CD1c-positive myeloid dendritic cell (primary cell): Measurements from ENCODE around the gene HGFAC.
A peak's percentile ranks its signal among the peaks of the same experiment; 100 is the strongest.

ENCODE experiments used
- DNase-seq: peaks from one replicate; pipeline ENCODE4 v3.0.0-alpha.2; 2016; ENCODE audit errors: extremely low spot score

The HGFAC gene

GRCh38 chr4:3473996-3474765, 32.4 kb downstream of the HGFAC start:
- DNase-seq, result no peak

- no peak for DNase-seq
Measured at GRCh38 chr4:3475041-3475712, 33.4 kb downstream of the HGFAC start.

GRCh38 chr4:3475713-3476260, 34.0 kb downstream of the HGFAC start:
- DNase-seq, result no peak

- no peak for DNase-seq
Measured at GRCh38 chr4:3476341-3476747, 34.6 kb downstream of the HGFAC start.

- no peak for DNase-seq
Measured at GRCh38 chr4:3476936-3477749, 35.4 kb downstream of the HGFAC start.

- no peak for DNase-seq
Measured at GRCh38 chr4:3477750-3478430, 36.1 kb downstream of the HGFAC start.

- DNase-seq, result no peak
Measured at GRCh38 chr4:3478446-3479357, 36.9 kb downstream of the HGFAC start.

GRCh38 chr4:3479358-3480101, 37.8 kb downstream of the HGFAC start:
- DNase-seq, result no peak

GRCh38 chr4:3480528-3481112, 38.9 kb downstream of the HGFAC start:
- DNase-seq, result peak; percentile 81

GRCh38 chr4:3481113-3481531, 39.4 kb downstream of the HGFAC start:
- no peak for DNase-seq

- no peak for DNase-seq
Measured at GRCh38 chr4:3481783-3482393, 40.1 kb downstream of the HGFAC start.

GRCh38 chr4:3482707-3483106, 40.9 kb downstream of the HGFAC start:
- DNase-seq, result no peak

GRCh38 chr4:3483471-3483921, 41.7 kb downstream of the HGFAC start:
- peak; percentile 28 for DNase-seq

GRCh38 chr4:3484057-3484973, 42.5 kb downstream of the HGFAC start:
- DNase-seq, result peak; percentile 61

- peak; percentile 18 for DNase-seq
Measured at GRCh38 chr4:3485011-3485791, 43.4 kb downstream of the HGFAC start.

- no peak for DNase-seq
Measured at GRCh38 chr4:3485886-3486540, 44.2 kb downstream of the HGFAC start.
